H9 (cell line): ENCODE results near the gene SRPK2. TPM values are rescaled to one million over a fixed set of nuclear protein-coding genes. Genes with fewer than 3 reads are reported as not detected.

Experiments used
- DNase-seq: peaks from one replicate; pipeline ENCODE4 v3.0.0-alpha.2; 2017
- H2AFZ ChIP-seq: one replicate; pipeline ENCODE4 v1.6.1; 2013; ENCODE audit warnings: mild to moderate bottlenecking, low read length, control low read depth, moderate library complexity
- H2AK5ac ChIP-seq: 2 replicates; pipeline ENCODE4 v1.6.1; 2013; ENCODE audit warnings: low read length, control low read depth, mixed read lengths; ENCODE audit not compliant: insufficient read length
- H2BK120ac ChIP-seq: one replicate; pipeline ENCODE4 v1.6.1; 2013; ENCODE audit warnings: low read depth, mild to moderate bottlenecking, low read length, control low read depth, inconsistent platforms; ENCODE audit not compliant: poor library complexity, severe bottlenecking
- H2BK12ac ChIP-seq: 2 replicates; pipeline ENCODE4 v1.6.1; 2013; ENCODE audit warnings: low read length, control low read depth, mixed read lengths, low read depth; ENCODE audit not compliant: insufficient read length
- H2BK15ac ChIP-seq: 2 replicates; pipeline ENCODE4 v1.6.1; 2013; ENCODE audit warnings: low read depth, low read length, control low read depth
- H2BK20ac ChIP-seq: one replicate; pipeline ENCODE4 v1.6.1; 2013; ENCODE audit warnings: low read depth, mild to moderate bottlenecking, low read length, control low read depth, inconsistent platforms; ENCODE audit not compliant: poor library complexity, severe bottlenecking
- H2BK5ac ChIP-seq: 2 replicates; pipeline ENCODE4 v1.6.1; 2013; ENCODE audit warnings: low read length, control low read depth, mixed read lengths; ENCODE audit not compliant: insufficient read length
- H3K14ac ChIP-seq: 2 replicates; pipeline ENCODE4 v1.6.1; 2013; ENCODE audit warnings: low read length, control low read depth; ENCODE audit not compliant: insufficient read depth
- H3K18ac ChIP-seq: 2 replicates; pipeline ENCODE4 v1.6.1; 2013; ENCODE audit warnings: low read depth, mild to moderate bottlenecking, mixed read lengths, low read length, control low read depth; ENCODE audit not compliant: insufficient read length
- H3K23ac ChIP-seq: 2 replicates; pipeline ENCODE4 v1.6.1; 2013; ENCODE audit warnings: low read length, control low read depth, mixed read lengths, low read depth; ENCODE audit not compliant: insufficient read length
- H3K23me2 ChIP-seq: 2 replicates; pipeline ENCODE4 v1.6.1; 2013; ENCODE audit warnings: low read depth, mild to moderate bottlenecking, mixed read lengths, low read length, control low read depth; ENCODE audit not compliant: insufficient read length, poor library complexity, severe bottlenecking
- H3K27ac ChIP-seq: 2 replicates; pipeline ENCODE4 v1.5.1; 2013; ENCODE audit warnings: low read length, control low read depth, mixed read lengths, low read depth; ENCODE audit not compliant: insufficient read length
- H3K27me3 ChIP-seq: 2 replicates; pipeline ENCODE4 v1.6.1; 2013; ENCODE audit warnings: low read length, control low read depth, inconsistent platforms; ENCODE audit not compliant: insufficient read depth
- H3K4ac ChIP-seq: 2 replicates; pipeline ENCODE4 v1.6.1; 2013; ENCODE audit warnings: low read depth, mild to moderate bottlenecking, control low read depth, inconsistent platforms, low read length, moderate library complexity
- H3K4me1 ChIP-seq: 2 replicates; pipeline ENCODE4 v1.6.1; 2013; ENCODE audit warnings: low read length, control low read depth, inconsistent platforms; ENCODE audit not compliant: insufficient read depth
- H3K4me2 ChIP-seq: 2 replicates; pipeline ENCODE4 v1.6.1; 2013; ENCODE audit warnings: low read length, control low read depth, mixed read lengths; ENCODE audit not compliant: insufficient read length, insufficient read depth
- H3K56ac ChIP-seq: 2 replicates; pipeline ENCODE4 v1.6.1; 2013; ENCODE audit warnings: low read depth, mild to moderate bottlenecking, mixed read lengths, low read length, control low read depth; ENCODE audit not compliant: insufficient read length
- H3K79me1 ChIP-seq: 2 replicates; pipeline ENCODE4 v1.6.1; 2013; ENCODE audit warnings: low read depth, mild to moderate bottlenecking, moderate library complexity, low read length, control low read depth, inconsistent platforms; ENCODE audit not compliant: insufficient read depth, poor library complexity, severe bottlenecking
- H3K79me2 ChIP-seq: 2 replicates; pipeline ENCODE4 v1.6.1; 2013; ENCODE audit warnings: low read length, control low read depth, inconsistent platforms; ENCODE audit not compliant: insufficient read depth
- H3K9ac ChIP-seq: 2 replicates; pipeline ENCODE4 v1.6.1; 2013; ENCODE audit warnings: low read length, control low read depth, mixed read lengths; ENCODE audit not compliant: insufficient read length; ENCODE audit errors: extremely low read depth
- H3K9me3 ChIP-seq: one replicate; pipeline ENCODE4 v1.6.1; 2013; ENCODE audit warnings: low read depth, low read length, inconsistent platforms; ENCODE audit not compliant: control insufficient read depth
- H3T11ph ChIP-seq: one replicate; pipeline ENCODE4 v1.6.1; 2013; ENCODE audit warnings: mild to moderate bottlenecking, low read length, control low read depth, inconsistent platforms
- H4K20me1 ChIP-seq: one replicate; pipeline ENCODE4 v1.6.1; 2013; ENCODE audit not compliant: control insufficient read depth, insufficient read length, insufficient read depth
- H4K5ac ChIP-seq: 2 replicates; pipeline ENCODE4 v1.6.1; 2013; ENCODE audit warnings: low read depth, mild to moderate bottlenecking, mixed read lengths, low read length, control low read depth; ENCODE audit not compliant: insufficient read length
- H4K8ac ChIP-seq: replicated peaks from 2 replicates; pipeline ENCODE4 v1.6.1; 2013; ENCODE audit warnings: low read length, control low read depth, mixed read lengths, low read depth; ENCODE audit not compliant: insufficient read length
- H4K91ac ChIP-seq: 2 replicates; pipeline ENCODE4 v1.6.1; 2013; ENCODE audit warnings: low read depth, mild to moderate bottlenecking, moderate library complexity, mixed read lengths, low read length, control low read depth; ENCODE audit not compliant: insufficient read length
- H3K27ac Mint-ChIP-seq, 3 experiments: 2 replicates in 2 of 3; 3 replicates in 1 of 3; pipeline ENCODE4 v1.8.0; 2020 to 2021; ENCODE audit warnings: mixed read lengths in 3 of 3, mild to moderate bottlenecking in 1 of 3, moderate library complexity in 1 of 3
- H3K27me3 Mint-ChIP-seq: 2 replicates; pipeline ENCODE4 v1.8.0; 2021; ENCODE audit warnings: low read depth, mild to moderate bottlenecking, moderate library complexity, mixed read lengths
- H3K36me3 Mint-ChIP-seq, 3 experiments: 2 replicates in 2 of 3; 3 replicates in 1 of 3; pipeline ENCODE4 v1.8.0; 2020 to 2021; ENCODE audit warnings: low read depth in 3 of 3, mixed read lengths in 3 of 3; ENCODE audit not compliant: insufficient read depth in 1 of 3
- H3K4me1 Mint-ChIP-seq, 2 experiments: 2 replicates each; pipeline ENCODE4 v1.8.0; 2020; ENCODE audit warnings: mixed read lengths in 2 of 2
- H3K4me3 Mint-ChIP-seq, 2 experiments: 2 replicates in 1 of 2; 3 replicates in 1 of 2; pipeline ENCODE4 v1.8.0; 2020 to 2021; ENCODE audit warnings: mild to moderate bottlenecking in 2 of 2, mixed read lengths in 2 of 2, moderate library complexity in 1 of 2
- H3K9me3 Mint-ChIP-seq, 2 experiments: 2 replicates in 1 of 2; 3 replicates in 1 of 2; pipeline ENCODE4 v1.8.0; 2020; ENCODE audit warnings: mild to moderate bottlenecking in 2 of 2, mixed read lengths in 2 of 2, moderate library complexity in 1 of 2
- WGBS: extraction: QIAGEN DNeasy Blood & Tissue Kit; methylation state at CpG from one replicate; pipeline ENCODE4 v1.1.7; 2013; ENCODE audit warnings: missing lambda C conversion rate, low lambda C conversion rate, mixed read lengths; ENCODE audit not compliant: insufficient read length; ENCODE audit errors: extremely low coverage; 5-methylcytosine and 5-hydroxymethylcytosine counted together
- total RNA-seq: library from RNA; stranded (reverse); gene quantifications from 2 replicates; pipeline ENCODE4 v1.2.1, GENCODE V29; 2021
- TF ChIP-seq, protein P1 (sequence below): fragments of 200-600 bp; sonication (generic); conservative IDR thresholded peaks from 3 replicates; pipeline ENCODE4 v1.8.0; 2021; ENCODE audit warnings: antibody characterized with exemption, mild to moderate bottlenecking

Gene SRPK2
- total RNA-seq, 1 experiment from 2014 or later = 41.1 TPM

DNA sequence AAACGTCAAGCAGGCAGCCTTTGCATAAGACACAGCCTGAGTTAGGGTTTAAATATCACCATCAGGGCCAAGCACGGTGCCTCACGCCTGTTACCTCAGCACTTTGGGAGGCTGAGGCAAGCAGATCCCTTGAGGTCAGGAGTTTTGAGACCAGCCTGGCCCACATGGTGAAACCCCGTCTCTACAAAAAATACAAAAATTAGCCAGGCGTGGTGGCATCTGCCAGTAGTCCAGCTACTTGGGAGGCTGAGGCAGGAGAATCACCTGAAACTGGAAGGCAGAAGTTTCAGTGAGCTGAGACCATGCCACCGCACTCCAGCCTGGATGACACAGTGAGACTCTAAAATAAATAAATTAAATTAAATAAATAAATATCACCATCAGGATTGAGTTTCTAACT is 33.0 kb downstream of the SRPK2 start:
- peaks cover 1 to 2% of the 10 kb centered on the region in 2 experiments; a peak in 3 of 5 replicates for H3K9me3 Mint-ChIP-seq
- H3K27me3 Mint-ChIP-seq = no peaks in the 10 kb centered on the region
- H2BK15ac ChIP-seq = no peak overlapping the region
- no peak overlapping the region; a peak in 1 of 7 replicates for H3K27ac Mint-ChIP-seq
- no peak overlapping the region for H3K18ac ChIP-seq
- H3K14ac ChIP-seq = no peak overlapping the region
- DNase-seq = no peak
- no peak overlapping the region for H3K27ac ChIP-seq
- H2AFZ ChIP-seq = no peak overlapping the region
- H4K8ac ChIP-seq = no peak overlapping the region
- H3K23ac ChIP-seq = no peak overlapping the region
- H3K23me2 ChIP-seq = peaks cover 2% of the 10 kb centered on the region
- H3K9ac ChIP-seq = no peak overlapping the region
- WGBS = no CpG with 5 or more reads among the region's 6 CpGs
- H4K5ac ChIP-seq = no peak overlapping the region
- no peak overlapping the region for H2BK12ac ChIP-seq
- no peak overlapping the region for H3K56ac ChIP-seq
- peaks cover 10% of the 10 kb centered on the region for H3K79me1 ChIP-seq
- no peak overlapping the region for H2BK5ac ChIP-seq
- H3K4ac ChIP-seq = no peak overlapping the region
- no peak overlapping the region for H3K4me3 Mint-ChIP-seq
- H3K79me2 ChIP-seq = peaks cover 12% of the 10 kb centered on the region; the same call in 1 of the 2 replicates
- no peaks in the 10 kb centered on the region for H3K9me3 ChIP-seq
- TF ChIP-seq, protein P1, sequence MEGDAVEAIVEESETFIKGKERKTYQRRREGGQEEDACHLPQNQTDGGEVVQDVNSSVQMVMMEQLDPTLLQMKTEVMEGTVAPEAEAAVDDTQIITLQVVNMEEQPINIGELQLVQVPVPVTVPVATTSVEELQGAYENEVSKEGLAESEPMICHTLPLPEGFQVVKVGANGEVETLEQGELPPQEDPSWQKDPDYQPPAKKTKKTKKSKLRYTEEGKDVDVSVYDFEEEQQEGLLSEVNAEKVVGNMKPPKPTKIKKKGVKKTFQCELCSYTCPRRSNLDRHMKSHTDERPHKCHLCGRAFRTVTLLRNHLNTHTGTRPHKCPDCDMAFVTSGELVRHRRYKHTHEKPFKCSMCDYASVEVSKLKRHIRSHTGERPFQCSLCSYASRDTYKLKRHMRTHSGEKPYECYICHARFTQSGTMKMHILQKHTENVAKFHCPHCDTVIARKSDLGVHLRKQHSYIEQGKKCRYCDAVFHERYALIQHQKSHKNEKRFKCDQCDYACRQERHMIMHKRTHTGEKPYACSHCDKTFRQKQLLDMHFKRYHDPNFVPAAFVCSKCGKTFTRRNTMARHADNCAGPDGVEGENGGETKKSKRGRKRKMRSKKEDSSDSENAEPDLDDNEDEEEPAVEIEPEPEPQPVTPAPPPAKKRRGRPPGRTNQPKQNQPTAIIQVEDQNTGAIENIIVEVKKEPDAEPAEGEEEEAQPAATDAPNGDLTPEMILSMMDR = no peak
- H2AK5ac ChIP-seq = no peak overlapping the region
- peaks cover 0 to 2% (median 0%) of the 10 kb centered on the region in 3 experiments; a peak in 2 of 7 replicates for H3K36me3 Mint-ChIP-seq
- H2BK120ac ChIP-seq = no peak overlapping the region
- H4K20me1 ChIP-seq = peaks cover 4% of the 10 kb centered on the region
- H3T11ph ChIP-seq = no peak overlapping the region
- peaks cover 23 to 37% of the 10 kb centered on the region in 2 experiments for H3K4me1 Mint-ChIP-seq
- H2BK20ac ChIP-seq = no peak overlapping the region
- H4K91ac ChIP-seq = no peak overlapping the region
- H3K4me2 ChIP-seq = no peak overlapping the region
- peaks cover 2% of the 10 kb centered on the region; the same call in 1 of the 2 replicates for H3K4me1 ChIP-seq
- H3K27me3 ChIP-seq = no peaks in the 10 kb centered on the region
